Right lobe of liver (tissue), 6 donors: Measurements from ENCODE around the gene METTL24. TPM values are rescaled to one million over a fixed set of nuclear protein-coding genes. Genes with fewer than 3 reads are reported as not detected.

Experiments
- ATAC-seq, 4 donors: fragments of 200-7000 bp; cut with Tn5 transposase; one replicate each; pipeline ENCODE4 v1.9.1; 2020; ENCODE audit warnings: mild to moderate bottlenecking in 4 of 4, moderate library complexity in 4 of 4
- DNase-seq, 3 donors: peaks; one replicate each; pipeline ENCODE4 v3.0.0-alpha.2; 2020
- H3K27ac ChIP-seq, 3 donors: fragments of 200-600 bp; one replicate each; pipeline ENCODE4 v1.8.0; 2022
- H3K27me3 ChIP-seq, 2 donors: fragments of 200-600 bp; one replicate each; pipeline ENCODE4 v1.8.0; 2022
- H3K36me3 ChIP-seq, 4 donors: fragments of 200-600 bp; sonication (generic) in 1 of 4; one replicate each; pipeline versions ENCODE4 v1.5.1 to v1.8.0; 2017 to 2022; ENCODE audit warnings: control low read depth in 1 of 4
- H3K4me1 ChIP-seq, 4 donors: fragments of 200-600 bp; sonication (generic) in 1 of 4; one replicate each; pipeline versions ENCODE4 v1.5.1 to v1.8.0; 2017 to 2022; ENCODE audit warnings: control low read depth in 1 of 4
- H3K4me3 ChIP-seq, 3 donors: fragments of 200-600 bp; one replicate each; pipeline ENCODE4 v1.8.0; 2022
- H3K9me3 ChIP-seq, 4 donors: fragments of 200-600 bp; sonication (generic) in 1 of 4; one replicate each; pipeline versions ENCODE4 v1.5.1 to v1.8.0; 2017 to 2022; ENCODE audit warnings: control low read depth in 1 of 4
- CTCF ChIP-seq, 4 donors: fragments of 200-600 bp in 3 of 4; fragments of 450-650 bp in 1 of 4; IDR thresholded peaks; one replicate each; pipeline versions ENCODE4 v1.5.1 to v1.8.0; 2016 to 2022; ENCODE audit warnings: antibody characterized with exemption in 4 of 4, mild to moderate bottlenecking in 2 of 4
- POLR2A ChIP-seq: fragments of 450-650 bp; IDR thresholded peaks from one replicate; pipeline ENCODE4 v1.6.1; 2017; ENCODE audit warnings: antibody characterized with exemption, mild to moderate bottlenecking
- WGBS: methylation state at CpG from one replicate; pipeline ENCODE4 v1.1.6; 2018; ENCODE audit warnings: low coverage, low lambda C conversion rate; ENCODE audit not compliant: insufficient coverage; ENCODE audit errors: missing lambda C conversion rate; 5-methylcytosine and 5-hydroxymethylcytosine counted together
- intact Hi-C, 2 donors: fragments of 100-400 bp; cut with DNase I; formaldehyde crosslinking; loops; one replicate each; pipeline versions ENCODE4 v1.11.2 to v1.14.1; 2022
- total RNA-seq, 6 experiments: library from RNA; depleted of rRNA in 2 of 6; stranded (reverse); fragments of >200 nt in 2 of 6; fragmentation: NEBNext Ultra II Directional in 3 of 6; extraction: Animal tissue kit (Norgen Biotek cat#: 25700) in 3 of 6; gene quantifications; one replicate each; pipeline versions ENCODE4 v1.1.0 to v1.2.4, GENCODE V29; 2016 to 2023
- donor health status: DM: no; HTN: yes; CAD: no.
- donor health status: DM: no; HTN: no; CAD: no.
- donor health status: DM: no; HTN: no; CAD: no.
- donor health status: DM: no; HTN: yes; CAD: no.
- donor health status: DM: no; HTN: yes; CAD: no.

Gene METTL24
- total RNA-seq, 6 experiments from 2014 or later = 0.37 to 1.0 (median 0.57) TPM

DNA sequence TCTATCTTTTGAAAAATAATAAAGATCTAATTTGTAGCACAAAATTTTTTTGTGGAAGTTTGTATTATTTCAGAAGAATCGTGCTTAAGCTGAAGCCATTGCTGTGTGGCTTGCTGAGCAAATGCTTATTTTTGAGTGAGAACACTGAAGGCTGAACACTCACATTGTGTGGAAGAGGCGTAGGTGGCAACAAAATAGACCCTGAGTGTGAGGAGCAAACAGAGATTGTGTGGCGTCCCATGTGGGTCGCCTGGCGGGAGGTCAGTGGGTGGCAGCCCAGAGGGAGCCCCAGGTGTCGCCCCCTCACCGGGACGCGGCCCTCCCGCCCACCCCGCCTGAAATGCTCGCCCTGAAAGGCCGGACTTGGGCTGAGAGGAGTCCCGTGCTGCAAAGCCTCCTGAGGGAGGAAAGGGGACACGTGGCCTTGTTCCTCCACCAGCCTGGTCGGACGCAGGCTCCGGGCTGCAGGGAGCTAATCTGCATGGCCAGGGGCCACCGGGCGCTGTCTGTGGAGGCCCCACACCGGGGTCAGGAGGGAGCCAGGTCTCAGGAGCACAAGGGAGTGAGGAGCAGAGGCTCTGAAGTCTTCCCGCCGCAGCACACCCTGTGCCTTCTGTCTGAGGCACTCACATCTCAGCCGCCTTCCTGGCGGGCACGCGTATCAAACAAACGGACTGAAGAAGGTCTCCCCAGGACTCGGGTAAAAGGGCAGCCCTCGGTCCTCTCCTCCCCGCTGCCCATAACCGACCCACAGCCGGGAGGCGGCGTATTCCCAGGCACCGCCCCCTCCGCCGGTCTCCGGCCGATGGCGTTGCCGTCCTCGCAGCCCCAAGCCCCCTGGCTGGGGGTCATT lies 41.3 kb upstream of the METTL24 start:
- Histone ChIP-seq H3K9me3 (no peaks in the 10 kb centered on the region), H3K4me3 (peak overlapping the region; percentile 8 to 36 (median 31)), H3K36me3 (peaks cover 0 to 6% (median under 1%) of the 10 kb centered on the region in 4 donors), H3K27ac (no peak overlapping the region), H3K27me3 (no peaks in the 10 kb centered on the region), H3K4me1 (no peaks in the 10 kb centered on the region)
- TF ChIP-seq CTCF (IDR thresholded peaks at IDR 0.05) (no peak), POLR2A (no peak)
- intact Hi-C loops = loop anchor here in 1 of 2 donors (10.0 kb wide), 2 partner anchors 225 to 545 kb away; partner anchors contain the start of gene WASF1
- DNase-seq (no peak), ATAC-seq (peak; percentile 43 to 66 (median 61))
- 41% methylated on average over 23 of the region's 43 CpGs for WGBS

DNA sequence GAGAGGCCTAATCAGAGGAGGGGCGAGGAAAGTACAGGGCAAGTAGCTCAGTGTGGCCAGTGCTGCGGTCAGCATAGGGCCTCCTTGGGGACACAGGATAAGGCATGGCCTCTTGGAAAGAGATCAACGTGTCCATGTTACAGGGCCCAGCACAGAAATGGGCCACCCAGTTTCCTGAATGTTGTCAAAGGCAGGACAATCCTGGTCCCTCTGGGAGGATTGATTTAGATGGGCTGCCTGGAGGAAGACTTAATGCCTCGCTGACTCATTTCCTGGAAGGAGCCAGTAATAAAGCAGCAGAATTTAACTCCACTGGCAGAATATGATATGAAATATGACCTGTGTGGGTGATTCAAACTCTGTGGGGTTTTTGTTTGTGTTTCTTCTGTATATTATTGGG lies 40.6 kb upstream of the METTL24 start:
- 56% methylated on average over 2 of the region's 4 CpGs for WGBS
- H3K27ac ChIP-seq = no peak overlapping the region
- H3K9me3 ChIP-seq = no peaks in the 10 kb centered on the region
- intact Hi-C loops = loop anchor here in 1 of 2 donors (10.0 kb wide), 2 partner anchors 224 to 544 kb away; partner anchors contain the start of gene WASF1
- no peaks in the 10 kb centered on the region for H3K4me1 ChIP-seq
- H3K36me3 ChIP-seq = no peaks in the 10 kb centered on the region
- TF ChIP-seq POLR2A (no peak), CTCF (IDR thresholded peaks at IDR 0.05) (no peak)
- ATAC-seq (peak in 2 of 4 donors; percentile 6 to 37), DNase-seq (no peak)
- H3K4me3 ChIP-seq = no peak overlapping the region
- no peaks in the 10 kb centered on the region for H3K27me3 ChIP-seq

DNA sequence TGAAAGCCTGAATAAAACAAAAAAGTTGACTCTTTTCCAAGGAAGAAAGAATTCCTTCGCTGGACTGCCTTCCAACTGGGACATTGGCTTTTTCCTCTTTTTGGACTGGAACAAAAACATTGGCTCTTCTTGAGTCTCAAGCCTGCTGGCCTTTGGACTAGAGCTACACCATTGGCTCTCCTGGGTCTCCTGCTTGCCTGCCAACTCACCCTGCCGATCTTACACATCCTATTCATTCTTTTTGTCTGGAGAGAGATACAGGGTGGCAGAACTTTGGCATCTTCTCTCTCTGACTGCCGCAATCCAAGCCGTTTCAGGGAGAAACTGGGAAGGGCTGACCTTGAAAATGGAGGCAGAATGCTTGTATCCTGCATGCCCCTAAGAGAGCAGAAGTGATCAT lies 37.1 kb upstream of the METTL24 start:
- H3K36me3 ChIP-seq = no peaks in the 10 kb centered on the region
- TF ChIP-seq CTCF (IDR thresholded peaks at IDR 0.05) (no peak), POLR2A (no peak)
- WGBS = 39% methylated on average over 4 of the region's 4 CpGs
- DNase-seq (no peak), ATAC-seq (no peak)
- H3K9me3 ChIP-seq = no peaks in the 10 kb centered on the region
- no peaks in the 10 kb centered on the region for H3K27me3 ChIP-seq
- H3K27ac ChIP-seq = no peak overlapping the region
- H3K4me3 ChIP-seq = no peak overlapping the region
- intact Hi-C loops = loop anchor here in 1 of 2 donors (10.0 kb wide), 2 partner anchors 220 to 540 kb away; partner anchors contain the start of gene WASF1
- H3K4me1 ChIP-seq = no peaks in the 10 kb centered on the region

DNA sequence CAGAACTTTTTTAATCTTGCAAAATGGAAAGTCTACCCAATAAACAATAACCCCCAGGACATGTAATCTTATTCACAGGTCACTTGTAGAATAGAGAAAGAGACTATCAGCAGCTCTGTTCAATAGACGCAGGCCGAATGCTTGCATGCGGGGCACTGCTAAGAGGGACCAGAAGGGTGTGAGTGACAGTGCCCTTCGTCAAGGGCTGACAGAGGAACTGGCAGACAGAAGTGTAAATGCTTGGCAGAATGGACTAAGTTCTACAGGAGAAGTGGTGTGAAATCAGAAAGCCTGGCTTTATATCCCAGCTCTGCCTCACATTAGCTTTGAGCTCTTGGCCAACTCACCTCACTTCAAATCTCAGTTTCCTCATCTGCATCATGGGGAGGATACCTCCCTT lies 36.3 kb upstream of the METTL24 start:
- DNase-seq (no peak), ATAC-seq (no peak)
- Histone ChIP-seq H3K9me3 (no peaks in the 10 kb centered on the region), H3K27me3 (no peaks in the 10 kb centered on the region), H3K27ac (no peak overlapping the region), H3K4me3 (no peak overlapping the region), H3K36me3 (no peaks in the 10 kb centered on the region), H3K4me1 (no peaks in the 10 kb centered on the region)
- TF ChIP-seq POLR2A = no peak
- TF ChIP-seq CTCF (IDR thresholded peaks at IDR 0.05) = no peak
- WGBS = 87% methylated on average over 4 of the region's 4 CpGs
- intact Hi-C loops = loop anchor here in 1 of 2 donors (10.0 kb wide), 2 partner anchors 220 to 540 kb away; partner anchors contain the start of gene WASF1
